ENCODE results near the gene AHNAK. TPM values are rescaled to one million over a fixed set of nuclear protein-coding genes. Genes with fewer than 3 reads are reported as not detected.

The AHNAK gene
- total and polyA plus RNA-seq, 2 of the 8 experiments (the other 6 are each of a cell fraction or from before 2014, with no cell fraction given) = 2.0 to 5.8 TPM

- H4K8ac ChIP-seq (ENCODE audit: extremely low read depth, insufficient read depth, low read length) = no peak overlapping the region
- peak; percentile 89 to 93 for DNase-seq (ENCODE audit: low read depth in 1 of 2, low spot score in 2 of 2)
- H3K79me2 ChIP-seq (ENCODE audit: control insufficient read depth in 1 of 2, insufficient read depth in 2 of 2, low read length in 2 of 2) = peaks cover 0 to 24% of the 10 kb centered on the region in 2 experiments; a peak in 2 of 4 replicates
- no peaks in the 10 kb centered on the region for H3K9me3 ChIP-seq (ENCODE audit: insufficient read depth in 2 of 2, low read depth in 1 of 2, low read length in 1 of 2)
- H3K79me1 ChIP-seq (ENCODE audit: low read depth, low read length) = no peaks in the 10 kb centered on the region; the same call in 1 of the 2 replicates
- no peak overlapping the region for H2BK20ac ChIP-seq (ENCODE audit: low read length)
- H3K4me3 ChIP-seq (ENCODE audit: extremely low read depth in 1 of 4, insufficient read depth in 2 of 4, low read depth in 3 of 4, low read length in 4 of 4) = peak overlapping the region in 1 of 4 experiments; percentile 27; a peak in 1 of 8 replicates
- peak overlapping the region; percentile 55; the same call in 1 of the 2 replicates for H3K27ac ChIP-seq (ENCODE audit: low read depth, low read length)
- peaks cover 17 to 38% of the 10 kb centered on the region in 2 experiments for H4K20me1 ChIP-seq (replicated peaks in 1 of 2; ENCODE audit: control insufficient read depth in 1 of 2, insufficient read depth in 2 of 2, low read length in 2 of 2)
- H3K4me1 ChIP-seq (replicated peaks in 1 of 4; ENCODE audit: control insufficient read depth in 3 of 4, insufficient read depth in 4 of 4, low read length in 3 of 4) = peaks cover 19 to 35% (median 24%) of the 10 kb centered on the region in 4 experiments
- H3K56ac ChIP-seq (replicated peaks; ENCODE audit: insufficient read length, low read depth, low read length) = no peak overlapping the region
- H2BK12ac ChIP-seq (ENCODE audit: low read depth, low read length) = peak overlapping the region; percentile 23; the same call in 1 of the 2 replicates
- no peak overlapping the region for H3K4ac ChIP-seq (replicated peaks; ENCODE audit: insufficient read length, low read depth, low read length)
- no peaks in the 10 kb centered on the region for H3K27me3 ChIP-seq (replicated peaks in 1 of 4; ENCODE audit: control insufficient read depth in 3 of 4, extremely low read depth in 1 of 4, insufficient read depth in 3 of 4, low read length in 3 of 4)
- FAIRE-seq = peak; percentile 57
- WGBS, 2 experiments (ENCODE audit: extremely low coverage in 1 of 2, insufficient coverage in 1 of 2, insufficient read length in 1 of 2, insufficient replicate concordance in 2 of 2, low coverage in 1 of 2, low lambda C conversion rate in 2 of 2, missing lambda C conversion rate in 1 of 2) = 83% methylated on average over 2 of the region's 2 CpGs; no CpG with 5 or more reads in 1 of the 2 experiments
- peaks cover 26 to 61% (median 42%) of the 10 kb centered on the region in 4 experiments for H3K36me3 ChIP-seq (ENCODE audit: control insufficient read depth in 2 of 4, insufficient read depth in 4 of 4, low read length in 3 of 4)
- no peak overlapping the region for H2BK15ac ChIP-seq (ENCODE audit: low read length)
- H2AFZ ChIP-seq (ENCODE audit: low read length) = no peak overlapping the region
- no peak overlapping the region for H3K14ac ChIP-seq (ENCODE audit: insufficient read length)
- H4K91ac ChIP-seq (replicated peaks; ENCODE audit: insufficient read length, low read length) = no peak overlapping the region
- H3K9ac ChIP-seq (replicated peaks in 1 of 4; ENCODE audit: extremely low read depth in 1 of 4, low read depth in 3 of 4, low read length in 3 of 4) = no peak overlapping the region
- H3K4me2 ChIP-seq (ENCODE audit: insufficient read depth in 1 of 2, low read depth in 2 of 2, low read length in 2 of 2) = peak overlapping the region; percentile 13 to 34
- ChIA-PET POLR2A (ENCODE audit: partially characterized antibody) (interaction anchor here (0.7 to 20.7 kb wide), 23 partner anchors 3 to 1752 kb away, joined by 3 to 336 read pairs (median 6); partner anchors contain the start of genes AHNAK, C11orf98, CSKMT and EEF1G), CTCF (ENCODE audit: partially characterized antibody) (interaction anchor here (0.6 to 10.9 kb wide), 45 partner anchors 8 to 344 kb away, joined by 3 to 161 read pairs (median 4); partner anchors contain the start of genes AHNAK, EEF1G, LRRN4CL and SCGB1A1)
- H3K23me2 ChIP-seq (ENCODE audit: low read depth, low read length) = no peaks in the 10 kb centered on the region
- H4K5ac ChIP-seq (ENCODE audit: insufficient read length, low read depth, low read length) = no peak overlapping the region
- no peak overlapping the region for H2AK5ac ChIP-seq (ENCODE audit: low read depth, low read length)
- no peak overlapping the region for H3K23ac ChIP-seq (ENCODE audit: insufficient read length)
- H3K18ac ChIP-seq (ENCODE audit: extremely low read depth, low read length) = no peak overlapping the region; the same call in 1 of the 2 replicates
- H2BK120ac ChIP-seq (replicated peaks; ENCODE audit: low read depth, low read length) = no peak overlapping the region
- no peak overlapping the region for H2BK5ac ChIP-seq (ENCODE audit: low read depth, low read length)
- TF ChIP-seq RFX5 (IDR thresholded peaks at IDR 0.05; ENCODE audit: borderline replicate concordance, low read depth, low read length) (peak; percentile 51; the same call in 1 of the 2 replicates), CTCF (IDR thresholded peaks at IDR 0.05; ENCODE audit: control extremely low read depth in 1 of 3, insufficient read depth in 1 of 3, low read depth in 1 of 3, low read length in 3 of 3) (peak; percentile 83 to 96 (median 86)), KDM1A (IDR thresholded peaks at IDR 0.05; ENCODE audit: borderline replicate concordance, low read length) (no peak), GABPA (IDR thresholded peaks at IDR 0.05; ENCODE audit: borderline replicate concordance, insufficient read depth, low read length) (no peak), CBX8 (IDR thresholded peaks at IDR 0.05; ENCODE audit: borderline replicate concordance, low read depth, low read length) (no peak), TAF1 (IDR thresholded peaks at IDR 0.05; ENCODE audit: low read depth, low read length) (0 out of 2 replicates have a peak, but pooled peaks have one; percentile 24), NRF1 (IDR thresholded peaks at IDR 0.05; ENCODE audit: low read depth, low read length) (no peak), TBP (IDR thresholded peaks at IDR 0.05; ENCODE audit: low read depth, low read length) (peak; percentile 39; the same call in 1 of the 2 replicates), BACH1 (IDR thresholded peaks at IDR 0.05; ENCODE audit: low read length) (no peak)
Observed at GRCh38 chr11:62560566-62561103, 14.0 kb upstream of the AHNAK start.
